AG04449 (cell line): ENCODE measurements around the gene WDR62.
A peak's percentile ranks its signal among the peaks of the same experiment; 100 is the strongest.

Experiments
- CTCF ChIA-PET: fragments of 350-600 bp; formaldehyde crosslinking; extraction: SDS; loops from one replicate; lab custom pipeline; 2021; ENCODE audit warnings: antibody characterized with exemption; lab: Yijun Ruan, JAX
- POLR2A ChIA-PET: fragments of 400-600, 350-600 bp; formaldehyde crosslinking; extraction: SDS; loops from one replicate; lab custom pipeline; 2020; ENCODE audit warnings: antibody characterized with exemption, inconsistent platforms; lab: Yijun Ruan, JAX
- DNase-seq: peaks from one replicate; pipeline ENCODE4 v3.0.0-alpha.2; 2010; ENCODE audit warnings: low read depth, low spot score
- H3K4me3 ChIP-seq: 2 replicates; pipeline ENCODE4 v1.5.1; 2011; ENCODE audit warnings: low read depth, mild to moderate bottlenecking, control low read depth, low read length
- CTCF ChIP-seq: IDR thresholded peaks from one replicate; pipeline ENCODE4 v1.5.1; 2011; ENCODE audit warnings: mild to moderate bottlenecking, moderate library complexity, low read length, control low read depth, inconsistent platforms; ENCODE audit not compliant: insufficient read depth; ENCODE audit errors: missing control alignments

The WDR62 gene

GRCh38 chr19:36054733-36055686, at the start of gene WDR62:
WDR62 (plus strand) TSS chr19:36054897; CDS start chr19:36054972, 75 bp downstream.
- H3K4me3 ChIP-seq = peak within 1 kb of the TSS; percentile 74
- DNase-seq = peak; percentile 31
- CTCF ChIA-PET = interaction anchor here (0.6 to 3.8 kb wide), 5 partner anchors 12 to 160 kb away, joined by 3 to 18 read pairs (median 3); partner anchors contain the start of gene ZNF146

GRCh38 chr19:36006955-36007354, 47.7 kb upstream of the WDR62 start:
- CTCF ChIA-PET = interaction anchor here (1.8 kb wide), 1 partner anchor 11 kb away, joined by 6 read pairs; no protein-coding TSS in a partner anchor
- no peak for DNase-seq
- POLR2A ChIA-PET = no interaction called here
- no peak overlapping the region for H3K4me3 ChIP-seq
- TF ChIP-seq CTCF = no peak

More at GRCh38 chr19:36054733-36055686, at the start of gene WDR62:
- TF ChIP-seq CTCF = no peak
- POLR2A ChIA-PET = interaction anchor here (0.8 to 1.2 kb wide), 2 partner anchors 13 to 41 kb away, joined by 6 to 11 read pairs; partner anchors contain the start of gene ALKBH6

GRCh38 chr19:36008336-36008978, 46.2 kb upstream of the WDR62 start, which contains the start of gene SYNE4:
SYNE4 (minus strand) TSS chr19:36008813; CDS start chr19:36008681, 132 bp downstream.
- no peak for TF ChIP-seq CTCF
- peak within 1 kb of the TSS; percentile 50 for H3K4me3 ChIP-seq
- ChIA-PET CTCF (interaction anchor here (1.2 to 1.3 kb wide), 2 partner anchors 12 to 45 kb away, joined by 3 to 4 read pairs; partner anchors contain the start of gene THAP8), POLR2A (interaction anchor here (1.2 kb wide), 1 partner anchor 57 kb away, joined by 3 read pairs; no protein-coding TSS in a partner anchor)
- no peak for DNase-seq

GRCh38 chr19:36009220-36009619, 45.5 kb upstream of the WDR62 start:
- CTCF ChIA-PET = interaction anchor here (1.2 to 1.3 kb wide), 4 partner anchors 11 to 161 kb away, joined by 3 to 5 read pairs (median 4); partner anchors contain the start of gene THAP8
- TF ChIP-seq CTCF = no peak
- POLR2A ChIA-PET = no interaction called here
- DNase-seq = no peak
- H3K4me3 ChIP-seq = peak overlapping the region; percentile 50

GRCh38 chr19:36009633-36010379, 44.9 kb upstream of the WDR62 start:
- ChIA-PET POLR2A (no interaction called here), CTCF (interaction anchor here (1.2 to 1.3 kb wide), 4 partner anchors 12 to 160 kb away, joined by 3 to 5 read pairs (median 4); partner anchors contain the start of gene THAP8)
- peak overlapping the region; percentile 50 for H3K4me3 ChIP-seq
- DNase-seq = no peak
- TF ChIP-seq CTCF = no peak
